ENCODE results near the gene AMDHD2.

AMDHD2 gene

DNA sequence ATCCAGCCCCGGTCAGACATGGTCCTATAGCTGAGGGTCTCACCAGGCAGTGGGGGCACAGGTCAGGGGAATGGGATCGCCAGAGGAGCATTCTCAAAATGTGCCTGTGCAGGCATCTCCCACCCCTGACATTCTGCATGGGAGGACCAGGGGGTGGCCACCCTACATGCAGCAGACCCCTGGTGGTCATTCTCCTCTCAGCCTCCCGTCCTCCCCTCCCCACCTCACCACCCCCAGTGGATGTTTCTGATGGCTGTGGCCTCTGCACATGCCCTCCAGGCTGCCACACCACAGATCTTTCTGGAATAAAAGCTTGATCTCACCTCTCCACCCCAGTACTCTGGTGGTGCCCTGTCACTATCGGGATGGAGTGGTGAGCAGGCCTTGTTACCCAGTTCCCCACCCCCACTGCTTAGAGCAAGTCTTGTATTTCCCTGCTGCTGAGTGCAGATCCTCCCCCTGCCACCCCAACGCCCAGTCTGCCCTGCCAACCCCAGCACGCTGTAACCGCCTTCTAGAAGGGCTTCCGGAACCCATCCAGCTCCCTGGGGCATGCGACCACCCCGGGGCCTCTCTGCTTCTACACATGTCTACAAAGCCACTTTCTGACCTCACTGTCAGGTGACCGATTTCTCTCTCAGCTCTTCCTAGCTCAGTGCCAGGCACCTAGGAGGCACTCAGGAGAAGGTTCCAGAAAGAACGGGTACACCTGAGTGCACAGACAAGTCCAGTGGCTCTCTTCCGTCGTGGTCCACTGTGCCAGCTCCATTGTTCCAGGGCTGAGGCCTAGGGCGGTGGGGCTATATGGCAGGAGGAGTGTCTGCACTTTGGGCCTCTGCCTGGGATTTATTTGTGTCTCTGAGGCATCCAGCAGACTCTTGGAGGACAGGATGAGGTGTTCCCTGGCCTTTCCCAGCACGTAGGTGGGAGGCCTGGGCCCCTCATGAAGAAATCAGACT is 36.0 kb upstream of the AMDHD2 start:
- no peak overlapping the region for H3K4me3 ChIP-seq (ENCODE audit: low read depth, low read length)
- TF ChIP-seq, protein P1, sequence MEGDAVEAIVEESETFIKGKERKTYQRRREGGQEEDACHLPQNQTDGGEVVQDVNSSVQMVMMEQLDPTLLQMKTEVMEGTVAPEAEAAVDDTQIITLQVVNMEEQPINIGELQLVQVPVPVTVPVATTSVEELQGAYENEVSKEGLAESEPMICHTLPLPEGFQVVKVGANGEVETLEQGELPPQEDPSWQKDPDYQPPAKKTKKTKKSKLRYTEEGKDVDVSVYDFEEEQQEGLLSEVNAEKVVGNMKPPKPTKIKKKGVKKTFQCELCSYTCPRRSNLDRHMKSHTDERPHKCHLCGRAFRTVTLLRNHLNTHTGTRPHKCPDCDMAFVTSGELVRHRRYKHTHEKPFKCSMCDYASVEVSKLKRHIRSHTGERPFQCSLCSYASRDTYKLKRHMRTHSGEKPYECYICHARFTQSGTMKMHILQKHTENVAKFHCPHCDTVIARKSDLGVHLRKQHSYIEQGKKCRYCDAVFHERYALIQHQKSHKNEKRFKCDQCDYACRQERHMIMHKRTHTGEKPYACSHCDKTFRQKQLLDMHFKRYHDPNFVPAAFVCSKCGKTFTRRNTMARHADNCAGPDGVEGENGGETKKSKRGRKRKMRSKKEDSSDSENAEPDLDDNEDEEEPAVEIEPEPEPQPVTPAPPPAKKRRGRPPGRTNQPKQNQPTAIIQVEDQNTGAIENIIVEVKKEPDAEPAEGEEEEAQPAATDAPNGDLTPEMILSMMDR (conservative IDR thresholded peaks at IDR 0.05; ENCODE audit: low read depth, low read length), result no peak

DNA sequence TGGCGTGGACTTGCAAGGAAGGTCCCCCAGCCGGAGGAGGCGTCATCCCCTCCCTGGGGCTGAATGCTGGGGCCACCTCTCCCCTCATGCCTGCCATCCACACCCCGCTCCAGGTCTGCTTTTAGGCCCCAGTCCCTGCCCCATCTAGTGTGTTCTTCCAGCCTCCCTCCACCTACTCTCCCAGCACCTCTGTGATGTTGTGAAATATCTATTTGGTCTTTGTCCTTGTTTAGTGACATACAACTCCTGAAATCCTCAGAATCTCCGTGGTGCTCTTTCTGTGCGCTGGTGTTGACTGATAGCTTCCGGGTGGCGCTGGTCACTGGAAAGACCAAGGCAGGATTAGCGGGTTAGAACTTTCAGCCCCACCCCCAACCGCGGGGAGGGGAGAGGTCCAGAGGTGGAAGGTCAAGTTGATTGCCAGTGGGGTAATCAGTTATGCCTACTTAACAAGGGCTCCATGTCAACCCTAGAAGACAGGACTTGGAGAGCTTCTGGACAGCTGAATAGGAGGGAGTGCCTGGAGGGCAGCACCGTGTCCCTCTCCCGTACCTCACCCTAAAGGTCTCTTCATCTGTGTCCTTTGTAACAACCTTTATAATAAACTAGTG is 35.2 kb upstream of the AMDHD2 start:
- TF ChIP-seq, protein P1 (conservative IDR thresholded peaks at IDR 0.05; ENCODE audit: low read depth, low read length), result no peak
- DNase-seq (ENCODE audit: low read depth), result no peak
- H3K4me3 ChIP-seq (ENCODE audit: low read depth, low read length), result no peak overlapping the region

More for the DNA sequence above, 36.0 kb upstream of the AMDHD2 start:
- DNase-seq (ENCODE audit: low read depth), result no peak

DNA sequence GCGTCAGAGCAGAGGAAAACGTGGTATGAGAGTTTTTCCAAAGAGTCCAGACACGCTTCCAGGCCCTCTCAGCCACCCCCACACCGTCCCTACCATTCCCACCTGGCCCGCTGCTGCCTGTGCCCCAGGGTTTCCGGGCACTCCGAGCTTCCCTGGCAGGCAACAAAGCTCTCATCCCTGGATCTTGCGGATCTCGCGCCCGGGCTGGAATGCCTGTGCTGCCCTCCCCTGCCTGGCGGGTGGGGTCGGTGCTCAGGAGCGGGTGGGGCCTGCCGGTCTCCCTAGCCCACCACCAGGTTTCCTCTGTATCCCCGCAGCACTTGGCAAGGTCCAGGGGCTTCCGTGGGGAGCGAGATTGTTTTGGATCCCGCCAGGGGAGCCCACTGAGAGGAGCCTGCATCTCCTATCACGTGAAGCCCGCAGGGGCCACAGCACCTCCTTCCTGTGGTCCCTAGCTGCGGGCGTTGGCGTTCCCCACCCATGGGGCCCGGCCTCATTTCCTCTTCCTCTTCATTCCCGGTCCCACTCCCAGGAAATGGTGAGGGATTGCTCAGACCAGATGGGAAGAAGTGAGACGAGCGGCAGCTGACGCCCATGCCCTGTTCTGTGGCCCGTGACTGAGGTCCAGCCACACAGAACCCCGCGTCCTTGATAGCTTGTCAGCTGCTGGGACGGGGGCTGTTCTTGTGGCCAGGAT is 34.2 kb upstream of the AMDHD2 start:
- H3K4me3 ChIP-seq (ENCODE audit: low read depth, low read length), result no peak overlapping the region
- TF ChIP-seq, protein P1 (conservative IDR thresholded peaks at IDR 0.05; ENCODE audit: low read depth, low read length), result no peak
- no peak for DNase-seq (ENCODE audit: low read depth)

DNA sequence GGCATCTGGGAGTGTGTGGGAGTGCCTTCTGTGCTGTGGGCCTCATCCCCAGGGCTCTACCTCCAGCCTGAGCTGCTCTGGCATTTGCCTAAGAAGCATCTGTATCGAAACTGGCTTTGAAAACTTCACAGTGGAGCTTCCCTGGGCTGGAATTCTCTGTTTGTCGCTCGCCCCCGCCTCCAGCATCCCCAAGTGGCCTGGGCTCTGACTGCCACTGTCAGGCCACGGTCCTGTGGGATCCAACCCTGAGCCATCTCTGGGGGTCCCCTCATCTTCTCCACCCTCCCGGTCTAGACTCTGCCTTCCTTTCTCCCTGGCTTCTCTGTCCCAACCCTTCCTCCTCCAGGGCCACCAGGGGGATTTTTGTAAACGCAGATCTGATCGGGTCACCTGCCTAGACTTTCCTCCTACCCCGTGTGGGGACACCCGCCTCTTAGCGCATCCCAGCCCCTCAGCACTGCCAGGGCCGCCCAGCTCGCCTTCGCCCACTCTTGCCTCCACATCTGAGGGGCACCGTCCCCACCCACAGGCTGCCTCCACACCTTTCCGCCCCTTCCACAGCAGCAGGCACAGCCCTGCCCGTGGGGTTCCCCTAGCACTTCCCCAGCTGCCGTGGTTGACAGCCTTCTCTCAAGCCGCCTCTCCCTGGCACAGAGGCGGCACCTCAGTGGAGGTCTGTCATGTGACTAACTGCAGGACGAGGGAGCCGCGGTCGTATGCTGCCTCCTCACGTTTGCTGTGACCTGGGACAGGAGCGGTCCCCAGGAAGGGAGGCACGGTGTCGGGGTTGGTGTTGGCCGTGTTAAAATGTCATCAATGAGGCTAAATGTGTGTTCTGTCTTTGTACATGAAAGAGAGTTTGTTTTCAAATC is 33.3 kb upstream of the AMDHD2 start:
- no peak overlapping the region for H3K4me3 ChIP-seq (ENCODE audit: low read depth, low read length)

DNA sequence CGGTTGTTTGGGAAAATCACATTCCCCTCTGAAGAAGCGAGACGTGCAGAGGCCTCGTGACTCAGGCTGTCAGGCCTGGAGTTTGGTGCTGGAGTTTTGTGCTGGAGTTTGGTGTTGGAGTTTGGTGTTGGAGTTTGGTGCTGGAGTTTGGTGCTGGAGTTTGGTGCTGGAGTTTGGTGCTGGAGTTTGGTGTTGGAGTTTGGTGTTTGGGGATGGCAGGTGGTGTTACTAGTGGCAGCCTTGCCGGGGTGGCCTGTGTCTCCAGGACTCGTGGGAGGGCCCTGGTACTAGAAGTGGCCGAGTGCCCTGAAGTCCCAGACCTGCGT is 32.7 kb upstream of the AMDHD2 start:
- DNase-seq (ENCODE audit: low read depth), result no peak
- TF ChIP-seq, protein P1 (conservative IDR thresholded peaks at IDR 0.05; ENCODE audit: low read depth, low read length), result no peak
- no peak overlapping the region for H3K4me3 ChIP-seq (ENCODE audit: low read depth, low read length)

More for the DNA sequence above, 33.3 kb upstream of the AMDHD2 start:
- peak; percentile 31 for DNase-seq (ENCODE audit: low read depth)
- TF ChIP-seq, protein P1 (conservative IDR thresholded peaks at IDR 0.05; ENCODE audit: low read depth, low read length), result peak; percentile 9

DNA sequence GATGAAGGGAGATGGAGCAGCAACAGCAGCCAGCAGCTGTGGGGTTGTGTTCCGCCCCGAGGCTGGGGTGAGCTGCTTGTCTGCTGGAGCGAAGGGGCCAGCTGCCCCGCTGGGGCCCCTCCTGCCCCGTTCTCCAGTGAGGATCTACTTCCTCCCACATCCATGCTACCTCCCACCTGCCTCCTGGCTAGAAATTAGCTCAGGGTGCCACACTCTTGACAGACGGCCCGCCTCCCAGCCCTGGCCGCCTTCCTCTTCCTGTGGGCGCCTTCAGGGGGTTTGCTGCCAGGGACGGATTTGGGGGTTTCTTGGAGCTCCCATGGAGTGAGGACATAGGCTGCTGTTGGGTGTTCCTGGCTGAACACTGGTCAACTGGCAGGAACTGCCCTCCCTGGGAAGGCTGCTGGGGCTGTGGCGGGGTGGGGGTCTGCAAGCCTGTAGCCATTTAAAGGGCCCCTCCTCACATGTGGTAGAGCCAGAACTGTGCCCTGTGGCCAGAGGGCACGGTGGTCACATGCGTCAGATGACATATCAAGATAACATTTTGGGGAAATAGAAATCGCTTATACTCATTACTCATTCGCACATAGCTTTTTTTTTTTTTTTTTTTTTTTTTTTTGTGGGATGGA is 32.2 kb upstream of the AMDHD2 start:
- TF ChIP-seq, protein P1 (conservative IDR thresholded peaks at IDR 0.05; ENCODE audit: low read depth, low read length), result no peak
- no peak overlapping the region for H3K4me3 ChIP-seq (ENCODE audit: low read depth, low read length)
- DNase-seq (ENCODE audit: low read depth), result no peak

All from choroid plexus epithelial cell (primary cell).